ENCODE measurements around the gene APOBEC3B.
"Not testable (repeated sequence)": the region's sequence is repeated elsewhere in the genome, so short reads cannot be mapped to it uniquely, and the experiment has no call there.

Gene APOBEC3B

DNA sequence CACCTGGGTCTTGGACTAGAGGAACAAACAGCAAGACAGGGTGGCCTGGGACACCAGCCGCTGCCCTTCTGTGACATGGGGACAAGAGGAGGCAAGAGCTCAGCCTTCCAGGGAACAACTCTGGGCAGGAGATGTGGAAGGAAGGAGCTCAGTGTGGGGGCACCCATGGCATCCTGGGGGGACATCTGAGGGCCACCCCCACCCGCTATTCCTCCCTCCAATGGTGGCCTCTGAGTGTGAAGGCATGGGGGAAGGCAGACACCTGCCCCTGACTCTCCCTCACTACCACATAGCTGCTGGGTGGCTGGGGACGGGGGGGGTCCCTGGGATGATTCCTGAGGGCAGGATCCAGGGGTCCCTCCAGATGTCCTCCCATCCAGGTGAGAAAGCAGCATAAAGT, 4.5 kb downstream of the APOBEC3B start:
- Histone ChIP-seq H3K4me1 (ENCODE audit: insufficient read depth, low read length, severe bottlenecking) (no peaks in the 10 kb centered on the region), H3K4me2 (ENCODE audit: low read length) (no peak overlapping the region), H3K9me2 (ENCODE audit: low read depth, low read length) (no peaks in the 10 kb centered on the region), H3K9ac (ENCODE audit: low read length) (no peak overlapping the region), H3K27ac (ENCODE audit: low read depth, low read length, poor library complexity, severe bottlenecking) (no peak overlapping the region), H2AFZ (ENCODE audit: low read length) (no peak overlapping the region), H3K36me3 (ENCODE audit: insufficient read depth, low read length) (no peaks in the 10 kb centered on the region), H3K9me3 (ENCODE audit: low read length) (no peaks in the 10 kb centered on the region), H3K79me2 (ENCODE audit: insufficient read depth, low read length) (no peaks in the 10 kb centered on the region), H3K27me3 (ENCODE audit: insufficient read depth, low read length) (peaks cover 4% of the 10 kb centered on the region; the same call in 1 of the 2 replicates), H3F3A (ENCODE audit: insufficient read depth, low read length) (no peaks in the 10 kb centered on the region), H4K20me1 (ENCODE audit: insufficient read depth, low read length) (no peaks in the 10 kb centered on the region), H3K4me3 (ENCODE audit: low read depth, low read length, poor library complexity, severe bottlenecking) (no peak overlapping the region)
- no peak for TF ChIP-seq EZH2 (IDR thresholded peaks at IDR 0.05; ENCODE audit: borderline replicate concordance, low read length)

DNA sequence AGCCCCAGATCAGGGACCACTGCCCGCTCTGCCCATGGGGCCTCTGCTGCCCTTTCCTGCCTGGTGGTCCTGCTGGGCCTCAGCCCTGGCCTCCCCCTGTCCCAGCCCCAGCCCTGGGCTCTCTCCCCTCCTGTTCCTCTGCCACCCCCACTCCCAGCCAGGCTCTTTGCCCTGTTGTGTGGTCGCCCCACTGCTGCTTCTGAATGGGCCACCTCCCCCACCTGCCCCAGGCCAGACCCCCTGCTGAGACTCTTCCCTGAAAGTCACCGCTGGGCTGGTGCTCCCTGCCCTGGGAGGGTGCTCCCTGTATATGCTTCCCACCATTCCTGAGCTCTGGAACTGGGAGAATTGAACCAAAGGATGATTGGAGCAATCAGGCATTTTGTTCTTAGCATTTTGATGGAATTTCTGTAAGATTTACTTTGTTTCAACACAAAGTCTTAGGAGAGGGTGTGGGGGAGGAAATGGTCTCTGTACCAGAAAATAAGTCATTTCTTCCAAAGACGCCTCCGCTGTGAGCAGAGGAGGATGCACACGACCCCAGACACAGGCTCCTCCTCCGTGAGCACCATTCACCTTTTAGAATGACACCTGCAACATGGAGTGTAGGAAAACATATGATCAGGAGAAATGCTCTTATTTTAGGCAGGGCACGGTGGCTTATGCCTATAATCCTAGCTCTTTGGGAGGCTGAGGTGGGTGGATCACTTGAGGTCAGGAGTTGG, 5.2 kb downstream of the APOBEC3B start:
- Histone ChIP-seq H4K20me1 (ENCODE audit: insufficient read depth, low read length) (no peaks in the 10 kb centered on the region), H3K4me1 (ENCODE audit: insufficient read depth, low read length, severe bottlenecking) (no peaks in the 10 kb centered on the region), H3K9me3 (ENCODE audit: low read length) (no peaks in the 10 kb centered on the region), H3K27ac (ENCODE audit: low read depth, low read length, poor library complexity, severe bottlenecking) (no peak overlapping the region), H3K79me2 (ENCODE audit: insufficient read depth, low read length) (no peaks in the 10 kb centered on the region), H3K27me3 (ENCODE audit: insufficient read depth, low read length) (no peaks in the 10 kb centered on the region; the same call in 1 of the 2 replicates), H3F3A (ENCODE audit: insufficient read depth, low read length) (no peaks in the 10 kb centered on the region), H3K36me3 (ENCODE audit: insufficient read depth, low read length) (no peaks in the 10 kb centered on the region), H3K9ac (ENCODE audit: low read length) (no peak overlapping the region), H2AFZ (ENCODE audit: low read length) (no peak overlapping the region), H3K4me2 (ENCODE audit: low read length) (no peak overlapping the region), H3K4me3 (ENCODE audit: low read depth, low read length, poor library complexity, severe bottlenecking) (no peak overlapping the region), H3K9me2 (ENCODE audit: low read depth, low read length) (no peaks in the 10 kb centered on the region)
- TF ChIP-seq EZH2 (IDR thresholded peaks at IDR 0.05; ENCODE audit: borderline replicate concordance, low read length), result no peak
- TF ChIP-seq, protein P1, sequence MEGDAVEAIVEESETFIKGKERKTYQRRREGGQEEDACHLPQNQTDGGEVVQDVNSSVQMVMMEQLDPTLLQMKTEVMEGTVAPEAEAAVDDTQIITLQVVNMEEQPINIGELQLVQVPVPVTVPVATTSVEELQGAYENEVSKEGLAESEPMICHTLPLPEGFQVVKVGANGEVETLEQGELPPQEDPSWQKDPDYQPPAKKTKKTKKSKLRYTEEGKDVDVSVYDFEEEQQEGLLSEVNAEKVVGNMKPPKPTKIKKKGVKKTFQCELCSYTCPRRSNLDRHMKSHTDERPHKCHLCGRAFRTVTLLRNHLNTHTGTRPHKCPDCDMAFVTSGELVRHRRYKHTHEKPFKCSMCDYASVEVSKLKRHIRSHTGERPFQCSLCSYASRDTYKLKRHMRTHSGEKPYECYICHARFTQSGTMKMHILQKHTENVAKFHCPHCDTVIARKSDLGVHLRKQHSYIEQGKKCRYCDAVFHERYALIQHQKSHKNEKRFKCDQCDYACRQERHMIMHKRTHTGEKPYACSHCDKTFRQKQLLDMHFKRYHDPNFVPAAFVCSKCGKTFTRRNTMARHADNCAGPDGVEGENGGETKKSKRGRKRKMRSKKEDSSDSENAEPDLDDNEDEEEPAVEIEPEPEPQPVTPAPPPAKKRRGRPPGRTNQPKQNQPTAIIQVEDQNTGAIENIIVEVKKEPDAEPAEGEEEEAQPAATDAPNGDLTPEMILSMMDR (IDR thresholded peaks at IDR 0.05; ENCODE audit: low read length), result no peak

DNA sequence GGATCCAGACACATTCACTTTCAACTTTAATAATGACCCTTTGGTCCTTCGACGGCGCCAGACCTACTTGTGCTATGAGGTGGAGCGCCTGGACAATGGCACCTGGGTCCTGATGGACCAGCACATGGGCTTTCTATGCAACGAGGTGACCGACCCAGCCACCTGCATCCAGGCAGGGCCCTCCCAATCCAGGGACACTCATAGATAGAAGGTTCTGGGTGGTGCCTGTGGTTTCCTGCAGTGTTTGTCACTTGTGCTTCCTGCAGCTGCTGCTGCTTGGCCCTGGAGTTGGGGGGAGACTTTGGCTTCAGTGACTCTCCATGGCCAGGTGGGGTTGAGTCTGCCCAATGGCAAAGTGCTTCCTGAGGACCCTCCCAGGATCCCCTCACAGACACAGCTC, 7.3 kb downstream of the APOBEC3B start:
- Histone ChIP-seq H3K36me3 (ENCODE audit: insufficient read depth, low read length) (no peaks in the 10 kb centered on the region), H3K9me2 (ENCODE audit: low read depth, low read length) (no peaks in the 10 kb centered on the region), H3K4me3 (ENCODE audit: low read depth, low read length, poor library complexity, severe bottlenecking) (no peak overlapping the region), H3K4me1 (ENCODE audit: insufficient read depth, low read length, severe bottlenecking) (no peaks in the 10 kb centered on the region), H2AFZ (ENCODE audit: low read length) (no peak overlapping the region), H3K9me3 (ENCODE audit: low read length) (no peaks in the 10 kb centered on the region), H3K4me2 (ENCODE audit: low read length) (no peak overlapping the region), H3K27me3 (ENCODE audit: insufficient read depth, low read length) (no peaks in the 10 kb centered on the region), H3K9ac (ENCODE audit: low read length) (no peak overlapping the region), H3F3A (ENCODE audit: insufficient read depth, low read length) (no peaks in the 10 kb centered on the region), H3K79me2 (ENCODE audit: insufficient read depth, low read length) (no peaks in the 10 kb centered on the region), H3K27ac (ENCODE audit: low read depth, low read length, poor library complexity, severe bottlenecking) (no peak overlapping the region), H4K20me1 (ENCODE audit: insufficient read depth, low read length) (no peaks in the 10 kb centered on the region)
- TF ChIP-seq, protein P1 (IDR thresholded peaks at IDR 0.05; ENCODE audit: low read length), result no peak
- TF ChIP-seq EZH2 (IDR thresholded peaks at IDR 0.05; ENCODE audit: borderline replicate concordance, low read length), result no peak

DNA sequence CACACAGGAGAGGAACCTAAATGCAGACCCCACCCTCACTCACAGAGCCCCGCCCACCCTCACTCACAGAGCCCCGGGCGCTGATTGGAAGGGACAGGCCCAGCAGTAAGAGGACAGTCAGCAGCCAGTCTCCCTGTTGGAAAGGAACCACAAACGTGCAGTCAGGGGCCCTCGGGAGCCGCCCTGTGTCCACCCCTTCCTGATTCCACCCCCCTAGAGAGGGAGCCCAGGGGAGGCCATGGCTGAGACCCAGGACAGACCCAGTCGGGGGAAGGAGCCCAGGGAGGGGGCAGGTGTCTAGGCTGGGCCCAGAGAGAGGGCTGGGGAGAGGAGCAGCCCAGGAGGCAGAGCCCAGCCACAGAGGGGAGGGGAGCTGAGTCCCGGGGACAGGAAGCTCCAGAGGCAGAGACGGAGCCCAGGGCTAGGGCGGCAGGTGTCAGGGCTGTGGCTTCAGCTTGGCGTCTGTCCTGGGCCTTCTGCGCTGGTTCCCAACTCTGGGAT, 10.8 kb downstream of the APOBEC3B start:
- not testable (repeated sequence) for H3K36me3 ChIP-seq (ENCODE audit: insufficient read depth, low read length); H3K9me3 ChIP-seq (ENCODE audit: low read length); H3K4me2 ChIP-seq (ENCODE audit: low read length); H3K4me3 ChIP-seq (ENCODE audit: low read depth, low read length, poor library complexity, severe bottlenecking); H3K79me2 ChIP-seq (ENCODE audit: insufficient read depth, low read length); H3K27me3 ChIP-seq (ENCODE audit: insufficient read depth, low read length); H3K4me1 ChIP-seq (ENCODE audit: insufficient read depth, low read length, severe bottlenecking); H3K27ac ChIP-seq (ENCODE audit: low read depth, low read length, poor library complexity, severe bottlenecking); H2AFZ ChIP-seq (ENCODE audit: low read length); H3K9ac ChIP-seq (ENCODE audit: low read length); H4K20me1 ChIP-seq (ENCODE audit: insufficient read depth, low read length); H3K9me2 ChIP-seq (ENCODE audit: low read depth, low read length); H3F3A ChIP-seq (ENCODE audit: insufficient read depth, low read length)

Data from OCI-LY1 (cell line).